Right cardiac atrium (tissue), 5 donors: ENCODE results near the gene MAB21L1. TPM values are rescaled to one million over a fixed set of nuclear protein-coding genes. Genes with fewer than 3 reads are reported as not detected.

Experiments used
- ATAC-seq, 2 donors: fragments of 200-7000 bp; cut with Tn5 transposase; one replicate each; pipeline versions ENCODE4 v1.8.0 to v1.9.1; 2020; ENCODE audit warnings: moderate library complexity in 2 of 2, mild to moderate bottlenecking in 1 of 2
- DNase-seq, 3 donors: peaks; one replicate each; pipeline ENCODE4 v3.0.0-alpha.2; 2020
- H3K27ac ChIP-seq: one replicate; pipeline ENCODE4 v1.5.1; 2013; ENCODE audit warnings: mild to moderate bottlenecking, low read length, control low read depth, moderate library complexity
- H3K27me3 ChIP-seq: one replicate; pipeline ENCODE4 v1.6.1; 2013; ENCODE audit not compliant: control insufficient read depth, insufficient read depth
- H3K4me1 ChIP-seq: one replicate; pipeline ENCODE4 v1.6.1; 2013; ENCODE audit warnings: low read length; ENCODE audit not compliant: control insufficient read depth, insufficient read depth
- H3K4me3 ChIP-seq: one replicate; pipeline ENCODE4 v1.5.1; 2013; ENCODE audit warnings: low read length, control low read depth
- H3K9me3 ChIP-seq: one replicate; pipeline ENCODE4 v1.6.1; 2013; ENCODE audit warnings: low read length; ENCODE audit not compliant: control insufficient read depth
- WGBS: extraction: QIAGEN DNeasy Blood & Tissue Kit; methylation state at CpG from one replicate; pipeline ENCODE4 v1.1.7; 2013; 5-methylcytosine and 5-hydroxymethylcytosine counted together
- intact Hi-C, 4 donors: fragments of 100-400 bp; cut with DNase I; formaldehyde crosslinking; loops; one replicate each; pipeline versions ENCODE4 v1.11.0 to v1.14.0; 2022 to 2023
- long read RNA-seq, 4 donors: library from polyadenylated mRNA; unstranded; transcript quantifications; one replicate each; pipeline ENCODE4 v2.0.0, GENCODE V29; 2020 to 2021
- polyA plus RNA-seq: library from polyadenylated mRNA; stranded (reverse); fragments of 200-250 nt; gene quantifications from one replicate; pipeline ENCODE4 v1.2.3, GENCODE V29; 2013
- total RNA-seq, 4 donors: library from RNA; stranded (reverse); fragmentation: NEBNext Ultra II Directional; extraction: Animal tissue kit (Norgen Biotek cat#: 25700); gene quantifications; one replicate each; pipeline ENCODE4 v1.2.1, GENCODE V29; 2021
- donor health status: healthy with polysubstance abuse.
- donor health status: DM: no; HTN: yes; CAD: no.
- donor health status: DM: no; HTN: no; CAD: no.
- donor health status: DM: no; HTN: yes; CAD: no; lungs with severe emphysema.
- donor health status: DM: yes; HTN: yes; CAD: no.

Gene MAB21L1
- total RNA-seq (under 1 TPM; 0.40 to 0.59 (median 0.56) TPM), polyA plus RNA-seq (0.57 TPM)
- long read RNA-seq, donor 1, partial matches to known transcripts = 0 of 2 reads
- long read RNA-seq, donor 1, other reads (novel, unspliced or antisense) = 0 of 2 reads
- long read RNA-seq, donor 2 = 0 reads
- long read RNA-seq, donor 3, partial matches to known transcripts = 0 of 2 reads
- long read RNA-seq, donor 3, other reads (novel, unspliced or antisense) = 0 of 2 reads
- long read RNA-seq, donor 4 = 0 reads

DNA sequence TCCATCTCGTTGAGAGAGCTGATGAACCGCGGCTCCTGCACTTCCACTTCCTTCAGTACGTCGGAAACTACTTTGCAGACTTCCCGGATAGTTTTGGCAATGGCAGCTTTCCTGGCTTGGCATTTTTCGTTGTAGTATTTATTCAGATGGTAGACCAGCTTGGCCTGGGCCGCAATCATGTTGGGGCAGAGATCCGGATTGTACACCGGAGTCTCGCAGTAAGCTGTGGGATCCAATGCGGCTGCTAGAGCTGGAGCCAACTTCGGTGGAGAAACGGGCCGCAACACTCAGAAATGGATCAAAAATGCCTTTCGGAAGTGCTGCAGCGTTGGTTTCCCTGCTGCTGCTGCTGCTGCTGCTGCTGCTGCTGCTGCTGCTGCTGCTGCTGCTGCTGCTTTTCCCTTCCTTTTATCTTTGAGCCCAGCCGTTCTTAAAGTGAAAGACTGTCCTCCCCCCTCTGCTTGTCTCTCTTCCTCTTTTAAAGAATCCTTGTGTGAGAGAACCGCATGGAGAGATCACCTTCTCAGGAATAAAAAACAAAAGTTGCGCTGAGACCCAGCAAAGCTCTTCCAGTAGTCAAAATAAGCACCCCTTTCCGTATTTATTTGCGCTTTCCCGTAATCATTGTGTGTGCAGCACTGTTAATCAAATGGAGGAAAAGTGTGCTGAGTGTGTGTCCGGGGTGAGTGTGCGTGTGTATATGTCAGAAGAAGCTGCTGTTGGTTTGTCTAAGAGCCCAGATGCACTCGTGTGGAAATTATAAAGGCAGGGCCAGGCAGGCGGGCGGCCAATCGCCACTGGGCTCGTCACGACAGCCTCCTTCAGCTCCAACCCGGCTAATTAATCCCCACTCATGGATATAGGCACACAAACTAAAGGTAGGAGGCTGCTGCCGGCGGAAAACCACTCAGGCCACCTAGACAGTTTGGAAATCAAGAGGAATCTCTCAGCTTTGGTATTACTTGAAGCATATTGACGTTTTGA is at the start of gene MAB21L1:
MAB21L1 (minus strand) TSS at position 730 of the 984 bp plus-strand sequence; CDS start at position 179, 551 bp downstream.
- intact Hi-C loops = no loop called here
- no peaks in the 10 kb centered on the region for H3K27me3 ChIP-seq
- H3K4me3 ChIP-seq = peak within 1 kb of the TSS; percentile 48
- ATAC-seq (peak; percentile 53 to 68), DNase-seq (peak; percentile 18 to 65 (median 62))
- 48% methylated on average over 35 of the region's 35 CpGs for WGBS
- H3K9me3 ChIP-seq = no peaks in the 10 kb centered on the region
- H3K4me1 ChIP-seq = no peaks in the 10 kb centered on the region
- no peak within 1 kb of the TSS for H3K27ac ChIP-seq

DNA sequence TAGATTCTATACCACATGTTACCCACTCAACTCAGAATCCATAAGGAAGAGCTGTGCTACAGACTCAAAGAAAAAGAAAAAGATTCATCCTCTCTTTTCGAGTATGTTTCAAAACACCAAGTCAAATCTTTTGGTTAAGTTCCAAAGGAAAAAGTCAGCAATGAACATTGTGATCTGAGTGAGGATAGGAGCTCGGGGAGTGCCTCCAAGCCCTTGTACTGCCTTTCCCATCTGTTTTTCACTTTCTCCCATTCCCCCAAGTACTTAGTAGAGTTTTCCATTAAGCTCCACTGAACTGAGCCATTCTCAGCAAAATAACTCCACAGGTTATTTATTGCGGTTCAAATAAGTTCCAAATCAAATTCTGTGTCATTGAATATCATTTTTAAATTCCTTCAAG is 47.7 kb upstream of the MAB21L1 start:
- no peaks in the 10 kb centered on the region for H3K9me3 ChIP-seq
- intact Hi-C loops = no loop called here
- DNase-seq (no peak), ATAC-seq (no peak)
- no peaks in the 10 kb centered on the region for H3K4me1 ChIP-seq
- H3K27me3 ChIP-seq = no peaks in the 10 kb centered on the region
- H3K27ac ChIP-seq = no peak overlapping the region
- no peak overlapping the region for H3K4me3 ChIP-seq
- 64% methylated on average over 3 of the region's 3 CpGs for WGBS

GRCh38 chr13:35518337-35518946 is 42.0 kb upstream of the MAB21L1 start:
- H3K27me3 ChIP-seq = no peaks in the 10 kb centered on the region
- intact Hi-C loops = no loop called here
- WGBS = 92% methylated on average over 5 of the region's 5 CpGs
- DNase-seq (no peak), ATAC-seq (no peak)
- no peaks in the 10 kb centered on the region for H3K9me3 ChIP-seq
- H3K27ac ChIP-seq = no peak overlapping the region
- no peaks in the 10 kb centered on the region for H3K4me1 ChIP-seq
- no peak overlapping the region for H3K4me3 ChIP-seq

GRCh38 chr13:35514801-35515502 is 38.5 kb upstream of the MAB21L1 start:
- H3K27ac ChIP-seq = no peak overlapping the region
- DNase-seq = no peak
- no peaks in the 10 kb centered on the region for H3K9me3 ChIP-seq
- ATAC-seq = no peak
- no peaks in the 10 kb centered on the region for H3K4me1 ChIP-seq
- no peak overlapping the region for H3K4me3 ChIP-seq
- intact Hi-C loops = no loop called here
- no peaks in the 10 kb centered on the region for H3K27me3 ChIP-seq
- 84% methylated on average over 6 of the region's 6 CpGs for WGBS

GRCh38 chr13:35514061-35514477 is 37.6 kb upstream of the MAB21L1 start:
- ATAC-seq = no peak
- Histone ChIP-seq H3K9me3 (no peaks in the 10 kb centered on the region), H3K27ac (no peak overlapping the region), H3K4me1 (no peaks in the 10 kb centered on the region), H3K4me3 (no peak overlapping the region), H3K27me3 (no peaks in the 10 kb centered on the region)
- WGBS = 87% methylated on average over 7 of the region's 7 CpGs
- no peak for DNase-seq
- intact Hi-C loops = no loop called here

- H3K27ac ChIP-seq = no peak overlapping the region
- WGBS = 54% methylated on average over 5 of the region's 5 CpGs
- peak; percentile 71 to 86 for ATAC-seq
- H3K4me3 ChIP-seq = no peak overlapping the region
- intact Hi-C loops = no loop called here
- no peaks in the 10 kb centered on the region for H3K9me3 ChIP-seq
- no peak for DNase-seq
- H3K4me1 ChIP-seq = no peaks in the 10 kb centered on the region
- no peaks in the 10 kb centered on the region for H3K27me3 ChIP-seq
Observed at GRCh38 chr13:35512271-35512920, 35.9 kb upstream of the MAB21L1 start.

- DNase-seq = no peak
- H3K27ac ChIP-seq = no peak overlapping the region
- intact Hi-C loops = no loop called here
- no peaks in the 10 kb centered on the region for H3K9me3 ChIP-seq
- no peaks in the 10 kb centered on the region for H3K4me1 ChIP-seq
- no peak for ATAC-seq
- H3K27me3 ChIP-seq = no peaks in the 10 kb centered on the region
- WGBS = 65% methylated on average over 3 of the region's 3 CpGs
- no peak overlapping the region for H3K4me3 ChIP-seq
Observed at GRCh38 chr13:35502456-35502855, 26.0 kb upstream of the MAB21L1 start.

DNA sequence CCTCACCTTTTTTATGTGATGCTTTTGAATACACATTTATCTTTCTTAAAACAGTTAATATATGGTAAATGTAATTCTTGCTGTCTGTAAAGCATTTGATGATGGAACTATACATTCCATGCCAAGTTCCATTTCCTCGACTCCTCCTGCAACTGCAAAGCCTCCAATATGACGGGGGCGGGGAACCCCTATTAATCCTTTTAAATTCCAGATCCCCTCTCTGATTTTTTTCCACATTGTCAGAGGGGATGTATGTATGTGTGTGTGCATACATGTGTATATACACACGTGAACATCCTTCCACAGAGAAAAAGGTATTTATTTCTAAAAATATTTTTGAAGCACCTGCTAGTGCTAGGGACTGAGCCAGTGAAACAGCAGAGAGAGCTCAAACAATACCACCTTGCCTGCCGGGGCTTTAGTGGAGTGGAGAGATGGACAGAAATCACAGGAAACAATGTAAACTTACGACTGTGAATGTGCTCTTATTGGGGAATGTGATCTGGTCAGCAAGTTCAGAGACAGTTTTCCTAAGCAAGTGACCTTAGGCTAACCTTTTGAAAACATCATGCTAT is 25.3 kb upstream of the MAB21L1 start:
- ATAC-seq = no peak
- intact Hi-C loops = no loop called here
- 72% methylated on average over 6 of the region's 6 CpGs for WGBS

DNA sequence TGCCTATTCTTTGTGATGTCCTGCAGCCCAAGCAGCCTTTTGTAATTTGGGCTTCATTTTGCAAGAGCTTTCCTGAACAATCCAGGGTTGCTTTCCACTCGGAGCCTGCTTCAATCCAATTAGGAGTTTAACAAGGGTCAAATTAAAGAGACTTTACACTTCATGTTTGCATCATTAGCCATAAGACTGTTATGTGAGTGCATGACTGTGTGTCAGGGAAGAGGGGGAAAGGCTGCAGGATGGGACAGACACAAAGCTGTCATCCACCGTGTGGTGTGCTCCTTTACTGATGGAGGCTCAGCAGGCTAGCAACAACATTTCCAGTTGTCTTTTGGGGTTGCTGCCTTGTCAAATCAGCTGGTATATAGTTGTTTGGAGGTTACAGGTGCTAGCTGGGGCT is 23.7 kb upstream of the MAB21L1 start:
- H3K4me1 ChIP-seq = no peaks in the 10 kb centered on the region
- H3K9me3 ChIP-seq = no peaks in the 10 kb centered on the region
- ATAC-seq = no peak
- no peak overlapping the region for H3K27ac ChIP-seq
- DNase-seq = no peak
- no peak overlapping the region for H3K4me3 ChIP-seq
- WGBS = 80% methylated on average over 2 of the region's 2 CpGs
- no peaks in the 10 kb centered on the region for H3K27me3 ChIP-seq
- intact Hi-C loops = no loop called here

More for the DNA sequence above, 25.3 kb upstream of the MAB21L1 start:
- H3K4me3 ChIP-seq = no peak overlapping the region
- no peak for DNase-seq
- no peaks in the 10 kb centered on the region for H3K27me3 ChIP-seq
- H3K27ac ChIP-seq = no peak overlapping the region
- no peaks in the 10 kb centered on the region for H3K9me3 ChIP-seq
- H3K4me1 ChIP-seq = no peaks in the 10 kb centered on the region

- Histone ChIP-seq H3K4me1 (no peaks in the 10 kb centered on the region), H3K27ac (no peak overlapping the region), H3K4me3 (no peak overlapping the region), H3K9me3 (no peaks in the 10 kb centered on the region), H3K27me3 (no peaks in the 10 kb centered on the region)
- DNase-seq = no peak
- 79% methylated on average over 4 of the region's 4 CpGs for WGBS
- ATAC-seq = no peak
- intact Hi-C loops = no loop called here
Observed at GRCh38 chr13:35499676-35500075, 23.2 kb upstream of the MAB21L1 start.
